Calu3 (cell line): Measurements from ENCODE around the gene FGF11. TPM values are rescaled to one million over a fixed set of nuclear protein-coding genes. Genes with fewer than 3 reads are reported as not detected.

Source experiments
- BruUV-seq: library from RNA; stranded (reverse); fragments of 400-500 nt; replicated peaks from 2 replicates; lab custom pipeline; 2021; lab: Mats Ljungman, UMichigan
- CTCF ChIA-PET: fragments of 300-600 bp; sonication (Branson Sonifier 250); formaldehyde crosslinking; loops from one replicate; lab custom pipeline; 2022; ENCODE audit warnings: antibody characterized with exemption; lab: Charles Lee
- DNase-seq: peaks from one replicate; pipeline ENCODE4 v3.0.0; 2022
- H3K27ac Mint-ChIP-seq: one replicate; pipeline ENCODE4 v1.8.0; 2022; ENCODE audit warnings: mixed read lengths; ENCODE audit not compliant: unreplicated experiment
- H3K27me3 Mint-ChIP-seq: one replicate; pipeline ENCODE4 v1.8.0; 2022; ENCODE audit warnings: mixed read lengths; ENCODE audit not compliant: unreplicated experiment
- H3K36me3 Mint-ChIP-seq: one replicate; pipeline ENCODE4 v1.8.0; 2022; ENCODE audit warnings: mild to moderate bottlenecking, moderate library complexity, mixed read lengths; ENCODE audit not compliant: insufficient read depth, unreplicated experiment
- H3K4me1 Mint-ChIP-seq: one replicate; pipeline ENCODE4 v1.8.0; 2022; ENCODE audit warnings: mild to moderate bottlenecking, low read depth, mixed read lengths; ENCODE audit not compliant: unreplicated experiment
- H3K4me3 Mint-ChIP-seq: one replicate; pipeline ENCODE4 v1.8.0; 2022; ENCODE audit warnings: mild to moderate bottlenecking, low read depth, moderate library complexity, mixed read lengths; ENCODE audit not compliant: unreplicated experiment
- H3K9me3 Mint-ChIP-seq: one replicate; pipeline ENCODE4 v1.8.0; 2022; ENCODE audit warnings: low read depth, mixed read lengths; ENCODE audit not compliant: unreplicated experiment
- intact Hi-C: fragments of 100-400 bp; cut with micrococcal nuclease; formaldehyde crosslinking; loops from one replicate; pipeline ENCODE4 v1.10.0; 2022; ENCODE audit not compliant: unreplicated experiment
- total RNA-seq: library from RNA; stranded (reverse); gene quantifications from 2 replicates; pipeline ENCODE4 v1.2.3, GENCODE V29; 2022
- TF ChIP-seq, protein P1 (sequence below): fragments of 200-600 bp; IDR thresholded peaks from one replicate; pipeline ENCODE4 v1.8.0; 2022; ENCODE audit warnings: antibody characterized with exemption; ENCODE audit not compliant: unreplicated experiment

Gene FGF11
- total RNA-seq, 1 experiment from 2014 or later = 2.1 TPM

DNA sequence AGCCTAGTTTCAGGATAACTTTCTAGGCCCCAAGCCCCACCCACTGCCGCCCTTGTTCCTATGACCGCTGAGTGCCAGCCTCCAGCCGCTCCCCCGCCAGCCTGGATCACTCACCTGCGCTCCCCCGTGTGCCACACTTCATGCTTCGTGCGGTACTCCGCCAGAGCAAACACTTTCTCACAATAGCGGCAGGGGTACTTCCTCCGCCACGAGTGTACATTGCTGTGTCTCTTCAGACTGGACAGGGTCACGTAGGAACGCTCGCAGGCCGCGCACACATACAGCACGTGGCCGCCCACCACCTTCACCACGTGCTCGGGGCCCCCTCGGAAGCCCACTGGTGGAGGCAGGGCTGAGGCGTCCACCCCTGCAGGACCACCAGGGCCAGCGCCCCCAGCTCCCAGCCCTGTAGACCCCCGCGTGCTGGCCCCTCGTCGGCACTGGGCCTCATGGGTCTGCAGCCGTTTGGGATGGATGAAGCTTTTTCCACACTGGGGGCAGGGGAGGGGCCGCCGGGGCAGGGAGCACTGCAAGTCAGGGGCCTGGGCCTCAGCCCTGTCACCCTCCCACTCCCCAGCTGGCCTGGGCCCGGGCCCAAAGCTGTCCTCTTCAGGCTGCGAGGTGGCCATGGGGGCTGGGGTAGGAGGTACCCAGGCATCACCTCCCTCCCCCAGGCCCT lies 26.4 kb downstream of the FGF11 start:
- H3K4me3 Mint-ChIP-seq = no peak overlapping the region
- no TSS peak for BruUV-seq
- CTCF ChIA-PET = interaction anchor here (0.7 kb wide), 1 partner anchor 167 kb away, joined by 3 read pairs; no protein-coding TSS in a partner anchor

GRCh38 chr17:7466318-7466638 lies 27.0 kb downstream of the FGF11 start:
- TF ChIP-seq, protein P1, sequence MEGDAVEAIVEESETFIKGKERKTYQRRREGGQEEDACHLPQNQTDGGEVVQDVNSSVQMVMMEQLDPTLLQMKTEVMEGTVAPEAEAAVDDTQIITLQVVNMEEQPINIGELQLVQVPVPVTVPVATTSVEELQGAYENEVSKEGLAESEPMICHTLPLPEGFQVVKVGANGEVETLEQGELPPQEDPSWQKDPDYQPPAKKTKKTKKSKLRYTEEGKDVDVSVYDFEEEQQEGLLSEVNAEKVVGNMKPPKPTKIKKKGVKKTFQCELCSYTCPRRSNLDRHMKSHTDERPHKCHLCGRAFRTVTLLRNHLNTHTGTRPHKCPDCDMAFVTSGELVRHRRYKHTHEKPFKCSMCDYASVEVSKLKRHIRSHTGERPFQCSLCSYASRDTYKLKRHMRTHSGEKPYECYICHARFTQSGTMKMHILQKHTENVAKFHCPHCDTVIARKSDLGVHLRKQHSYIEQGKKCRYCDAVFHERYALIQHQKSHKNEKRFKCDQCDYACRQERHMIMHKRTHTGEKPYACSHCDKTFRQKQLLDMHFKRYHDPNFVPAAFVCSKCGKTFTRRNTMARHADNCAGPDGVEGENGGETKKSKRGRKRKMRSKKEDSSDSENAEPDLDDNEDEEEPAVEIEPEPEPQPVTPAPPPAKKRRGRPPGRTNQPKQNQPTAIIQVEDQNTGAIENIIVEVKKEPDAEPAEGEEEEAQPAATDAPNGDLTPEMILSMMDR = no peak
- H3K27ac Mint-ChIP-seq = no peak overlapping the region
- DNase-seq = no peak
- no peak overlapping the region for H3K4me3 Mint-ChIP-seq
- H3K9me3 Mint-ChIP-seq = no peaks in the 10 kb centered on the region
- H3K36me3 Mint-ChIP-seq = peaks cover 18% of the 10 kb centered on the region
- H3K27me3 Mint-ChIP-seq = no peaks in the 10 kb centered on the region
- intact Hi-C loops = no loop called here
- no peaks in the 10 kb centered on the region for H3K4me1 Mint-ChIP-seq
- CTCF ChIA-PET = no interaction called here
- BruUV-seq = no TSS peak

More for the DNA sequence above, 26.4 kb downstream of the FGF11 start:
- TF ChIP-seq, protein P1 = no peak
- no peaks in the 10 kb centered on the region for H3K9me3 Mint-ChIP-seq
- H3K27me3 Mint-ChIP-seq = no peaks in the 10 kb centered on the region
- peaks cover 22% of the 10 kb centered on the region for H3K36me3 Mint-ChIP-seq
- intact Hi-C loops = no loop called here
- no peak for DNase-seq
- H3K4me1 Mint-ChIP-seq = no peaks in the 10 kb centered on the region
- H3K27ac Mint-ChIP-seq = no peak overlapping the region

GRCh38 chr17:7466639-7467341 lies 27.5 kb downstream of the FGF11 start:
- DNase-seq = no peak
- Mint-ChIP-seq H3K4me1 (no peaks in the 10 kb centered on the region), H3K27me3 (no peaks in the 10 kb centered on the region), H3K4me3 (no peak overlapping the region), H3K9me3 (no peaks in the 10 kb centered on the region), H3K27ac (no peak overlapping the region), H3K36me3 (peaks cover 15% of the 10 kb centered on the region)
- no TSS peak for BruUV-seq
- TF ChIP-seq, protein P1 = no peak
- CTCF ChIA-PET = no interaction called here
- intact Hi-C loops = no loop called here

DNA sequence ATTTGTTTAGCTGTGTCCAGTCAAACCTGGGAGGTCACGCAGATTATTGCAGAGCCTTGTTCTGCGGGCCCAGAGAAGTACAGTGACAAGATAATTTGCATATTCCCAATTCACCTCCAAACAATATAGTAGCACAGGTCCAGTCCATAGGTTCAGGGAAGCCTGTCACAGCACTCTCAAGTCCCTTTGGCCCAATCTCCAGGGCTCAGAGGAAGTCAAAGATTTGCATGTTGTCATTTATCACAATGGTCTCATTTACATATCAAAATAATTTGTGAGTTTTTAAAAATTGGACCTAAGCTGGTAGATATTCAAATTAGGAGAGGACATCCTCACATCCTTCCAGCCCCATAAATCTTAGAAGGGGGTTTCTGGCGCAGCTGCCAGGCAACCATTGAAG lies 28.2 kb downstream of the FGF11 start:
- peaks cover 15% of the 10 kb centered on the region for H3K36me3 Mint-ChIP-seq
- CTCF ChIA-PET = no interaction called here
- BruUV-seq = no TSS peak
- no peak overlapping the region for H3K27ac Mint-ChIP-seq
- TF ChIP-seq, protein P1 = no peak
- H3K4me3 Mint-ChIP-seq = no peak overlapping the region
- intact Hi-C loops = no loop called here
- no peak for DNase-seq
- H3K9me3 Mint-ChIP-seq = no peaks in the 10 kb centered on the region
- H3K4me1 Mint-ChIP-seq = no peaks in the 10 kb centered on the region
- H3K27me3 Mint-ChIP-seq = no peaks in the 10 kb centered on the region
